ENCODE results near the gene THEMIS.
"Not testable (repeated sequence)": the region's sequence is repeated elsewhere in the genome, so short reads cannot be mapped to it uniquely, and the experiment has no call there.

Gene THEMIS

GRCh38 chr6:127690588-127690987 lies 210.3 kb downstream of the THEMIS start:
- no peak for TF ChIP-seq CTCF (IDR thresholded peaks at IDR 0.05; ENCODE audit: control insufficient read depth, insufficient read depth, low read depth, low read length, missing control alignments)
- H3K4me3 ChIP-seq (ENCODE audit: control insufficient read depth, low read depth, low read length), result no peak overlapping the region

GRCh38 chr6:127690092-127690491 lies 210.8 kb downstream of the THEMIS start:
- no peak for DNase-seq (ENCODE audit: low read depth)
- no peak overlapping the region for H3K4me3 ChIP-seq (ENCODE audit: control insufficient read depth, low read depth, low read length)
- peak; percentile 71 for TF ChIP-seq CTCF (IDR thresholded peaks at IDR 0.05; ENCODE audit: control insufficient read depth, insufficient read depth, low read depth, low read length, missing control alignments)

More at GRCh38 chr6:127690588-127690987, 210.3 kb downstream of the THEMIS start:
- no peak for DNase-seq (ENCODE audit: low read depth)

- DNase-seq (ENCODE audit: low read depth); H3K4me3 ChIP-seq (ENCODE audit: control insufficient read depth, low read depth, low read length): not testable (repeated sequence)
Observed at GRCh38 chr6:127687490-127687889, 213.4 kb downstream of the THEMIS start.

GRCh38 chr6:127686084-127686483 lies 214.8 kb downstream of the THEMIS start:
- TF ChIP-seq CTCF (IDR thresholded peaks at IDR 0.05; ENCODE audit: control insufficient read depth, insufficient read depth, low read depth, low read length, missing control alignments), result no peak
- no peak for DNase-seq (ENCODE audit: low read depth)
- H3K4me3 ChIP-seq (ENCODE audit: control insufficient read depth, low read depth, low read length), result no peak overlapping the region

GRCh38 chr6:127684501-127684900 lies 216.4 kb downstream of the THEMIS start:
- H3K4me3 ChIP-seq (ENCODE audit: control insufficient read depth, low read depth, low read length), result no peak overlapping the region
- TF ChIP-seq CTCF (IDR thresholded peaks at IDR 0.05; ENCODE audit: control insufficient read depth, insufficient read depth, low read depth, low read length, missing control alignments), result no peak
- no peak for DNase-seq (ENCODE audit: low read depth)

Data from AG09309 (cell line).